HL-60 (cell line): ENCODE results near the gene KRTAP5-8.

Experiments used
- DNase-seq, 2 experiments: peaks; one replicate each; pipeline ENCODE4 v3.0.0-alpha.2; 2010 to 2020; ENCODE audit warnings: low read depth in 1 of 2, low spot score in 1 of 2
- H3K27ac ChIP-seq: fragments of 250-450 bp; sonication (Bioruptor Pico); replicated peaks from 2 replicates; pipeline ENCODE4 v1.5.1; 2020; ENCODE audit warnings: mild to moderate bottlenecking, moderate library complexity
- H3K27me3 ChIP-seq: fragments of 250-450 bp; sonication (Bioruptor Pico); 2 replicates; pipeline ENCODE4 v1.5.1; 2021; ENCODE audit warnings: mild to moderate bottlenecking, moderate library complexity; ENCODE audit not compliant: insufficient read depth, poor library complexity, severe bottlenecking
- H3K4me3 ChIP-seq: replicated peaks from 2 replicates; pipeline ENCODE4 v1.5.1; 2011; ENCODE audit warnings: mild to moderate bottlenecking, control low read depth, low read length; ENCODE audit not compliant: insufficient read depth
- GABPA ChIP-seq: IDR thresholded peaks from 2 replicates; pipeline ENCODE4 v1.6.1; 2012; ENCODE audit warnings: low read depth
- POLR2AphosphoS5 ChIP-seq: IDR thresholded peaks from 2 replicates; pipeline ENCODE4 v1.6.1; 2012; ENCODE audit warnings: low read depth
- REST ChIP-seq: IDR thresholded peaks from 2 replicates; pipeline ENCODE4 v1.6.1; 2012; ENCODE audit warnings: low read depth; ENCODE audit not compliant: insufficient replicate concordance
- SPI1 ChIP-seq: IDR thresholded peaks from 2 replicates; pipeline ENCODE4 v1.6.1; 2012; ENCODE audit warnings: low read depth, mild to moderate bottlenecking, borderline replicate concordance
- TF ChIP-seq, protein P1 (sequence below): IDR thresholded peaks from one replicate; pipeline ENCODE4 v1.5.1; 2011; ENCODE audit warnings: low read length, control low read depth, inconsistent platforms; ENCODE audit not compliant: insufficient read depth

KRTAP5-8 gene

GRCh38 chr11:71499125-71499524, 38.7 kb upstream of the KRTAP5-8 start:
- Histone ChIP-seq H3K27me3 (no peaks in the 10 kb centered on the region), H3K27ac (peak overlapping the region; percentile 16; the same call in 1 of the 2 replicates), H3K4me3 (no peak overlapping the region)
- DNase-seq, result peak in 1 of 2 experiments; percentile 53
- no peak for TF ChIP-seq SPI1
- no peak for TF ChIP-seq GABPA
- TF ChIP-seq POLR2AphosphoS5, result peak; percentile 65
- TF ChIP-seq REST, result no peak

DNA sequence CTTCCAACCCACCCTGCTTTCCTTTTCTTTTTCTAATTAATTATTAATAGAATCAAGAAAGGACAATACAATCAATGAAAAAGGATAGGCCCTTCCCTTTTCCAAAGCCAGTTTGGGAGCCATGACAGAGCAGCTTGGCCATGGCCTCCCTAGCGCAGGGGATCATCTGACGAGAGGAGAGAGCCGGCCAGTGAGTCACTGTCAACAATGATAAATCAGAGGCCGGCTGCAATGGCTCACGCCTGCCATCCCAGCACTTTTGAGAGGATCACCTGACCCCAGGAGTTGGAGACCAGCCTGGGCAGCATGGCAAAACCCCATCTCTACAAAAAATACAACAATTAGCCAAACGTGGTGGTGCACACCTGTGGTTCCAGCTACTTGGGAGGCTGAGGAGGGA, 38.3 kb upstream of the KRTAP5-8 start:
- no peak for TF ChIP-seq GABPA
- TF ChIP-seq, protein P1, sequence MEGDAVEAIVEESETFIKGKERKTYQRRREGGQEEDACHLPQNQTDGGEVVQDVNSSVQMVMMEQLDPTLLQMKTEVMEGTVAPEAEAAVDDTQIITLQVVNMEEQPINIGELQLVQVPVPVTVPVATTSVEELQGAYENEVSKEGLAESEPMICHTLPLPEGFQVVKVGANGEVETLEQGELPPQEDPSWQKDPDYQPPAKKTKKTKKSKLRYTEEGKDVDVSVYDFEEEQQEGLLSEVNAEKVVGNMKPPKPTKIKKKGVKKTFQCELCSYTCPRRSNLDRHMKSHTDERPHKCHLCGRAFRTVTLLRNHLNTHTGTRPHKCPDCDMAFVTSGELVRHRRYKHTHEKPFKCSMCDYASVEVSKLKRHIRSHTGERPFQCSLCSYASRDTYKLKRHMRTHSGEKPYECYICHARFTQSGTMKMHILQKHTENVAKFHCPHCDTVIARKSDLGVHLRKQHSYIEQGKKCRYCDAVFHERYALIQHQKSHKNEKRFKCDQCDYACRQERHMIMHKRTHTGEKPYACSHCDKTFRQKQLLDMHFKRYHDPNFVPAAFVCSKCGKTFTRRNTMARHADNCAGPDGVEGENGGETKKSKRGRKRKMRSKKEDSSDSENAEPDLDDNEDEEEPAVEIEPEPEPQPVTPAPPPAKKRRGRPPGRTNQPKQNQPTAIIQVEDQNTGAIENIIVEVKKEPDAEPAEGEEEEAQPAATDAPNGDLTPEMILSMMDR, result no peak
- TF ChIP-seq REST, result no peak
- Histone ChIP-seq H3K4me3 (no peak overlapping the region), H3K27me3 (no peaks in the 10 kb centered on the region), H3K27ac (peak overlapping the region; percentile 16; the same call in 1 of the 2 replicates)
- no peak for DNase-seq

DNA sequence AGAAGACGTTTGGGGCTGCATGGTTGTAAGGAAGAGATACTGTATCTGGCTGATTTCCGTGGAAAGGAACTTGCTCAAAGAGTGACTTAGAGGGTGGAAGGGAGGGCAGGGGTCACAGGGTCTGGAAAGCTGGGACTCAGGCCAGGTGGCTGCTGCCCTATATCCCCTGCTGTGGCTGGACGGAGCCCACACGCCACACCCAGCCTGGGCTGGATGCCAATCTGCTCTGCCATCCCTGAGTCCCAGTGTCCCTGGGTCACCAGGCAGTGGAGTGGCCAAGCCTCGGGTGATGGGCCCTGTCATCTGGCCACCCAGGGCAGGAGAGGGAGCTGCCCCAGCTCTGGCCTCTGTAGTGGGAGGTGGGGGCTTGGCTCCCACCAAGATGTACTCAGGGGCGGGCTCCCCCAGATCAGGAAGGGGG, 37.2 kb upstream of the KRTAP5-8 start:
- no peak for DNase-seq

More for the DNA sequence above, 37.2 kb upstream of the KRTAP5-8 start:
- Histone ChIP-seq H3K27ac (no peak overlapping the region), H3K4me3 (no peak overlapping the region), H3K27me3 (no peaks in the 10 kb centered on the region)
- TF ChIP-seq POLR2AphosphoS5 (no peak), REST (no peak), SPI1 (no peak), GABPA (no peak)
- TF ChIP-seq, protein P1, result no peak
